ENCODE results near the gene QSOX2. TPM values are rescaled to one million over a fixed set of nuclear protein-coding genes. Genes with fewer than 3 reads are reported as not detected.

The QSOX2 gene
- total RNA-seq, 1 donor from 2014 or later, result 3.1 TPM

- no peak for DNase-seq (ENCODE audit: low spot score)
Measured at GRCh38 chr9:136192289-136193126, 53.1 kb downstream of the QSOX2 start.

- no peak for DNase-seq (ENCODE audit: low spot score)
Measured at GRCh38 chr9:136191960-136192286, 53.7 kb downstream of the QSOX2 start.

DNA sequence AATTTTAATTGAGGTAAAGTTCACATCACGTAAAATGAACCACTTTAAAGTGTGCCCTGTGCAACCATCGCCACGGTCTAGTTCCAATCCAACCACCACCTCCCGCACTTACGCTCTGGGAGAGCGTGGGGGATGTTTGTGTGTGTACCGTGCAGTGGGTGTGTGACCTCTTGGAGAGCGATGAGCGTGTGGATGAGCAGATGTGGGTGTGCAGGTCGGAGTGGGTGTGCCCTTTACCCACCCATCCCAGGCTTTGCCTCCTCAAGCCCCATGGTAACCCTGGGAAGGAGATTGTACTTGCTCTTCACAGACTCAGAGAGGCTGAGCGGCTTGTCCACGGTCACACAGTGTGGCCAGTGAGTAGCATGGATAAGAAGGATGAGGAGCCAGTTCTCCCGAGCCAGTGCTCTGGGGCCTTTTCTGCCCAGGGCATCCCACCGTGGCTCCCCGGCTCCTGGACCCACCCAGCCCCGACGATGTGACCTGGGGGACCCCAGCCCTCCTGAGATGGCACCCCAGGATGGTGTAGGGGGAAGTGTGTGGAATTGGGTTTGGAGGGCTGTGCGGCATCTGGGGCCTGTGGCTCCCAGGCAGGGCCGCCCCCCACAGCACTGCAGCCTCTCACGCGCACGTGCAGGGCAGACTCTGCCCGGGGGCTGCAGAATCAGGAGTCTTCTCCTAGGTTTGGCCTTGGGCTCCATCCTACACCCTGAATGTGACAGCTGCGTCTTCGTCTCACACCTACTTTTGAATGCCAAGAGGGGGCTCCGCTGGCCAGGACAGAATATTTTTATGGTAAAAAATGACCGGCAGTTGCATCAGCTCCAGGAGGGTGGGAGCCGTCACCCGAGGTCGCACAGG, 54.3 kb downstream of the QSOX2 start:
- DNase-seq (ENCODE audit: low spot score), result no peak

- DNase-seq (ENCODE audit: low spot score), result no peak
Measured at GRCh38 chr9:136190656-136191055, 55.0 kb downstream of the QSOX2 start.

GRCh38 chr9:136190237-136190601, 55.4 kb downstream of the QSOX2 start:
- no peak for DNase-seq (ENCODE audit: low spot score)

DNA sequence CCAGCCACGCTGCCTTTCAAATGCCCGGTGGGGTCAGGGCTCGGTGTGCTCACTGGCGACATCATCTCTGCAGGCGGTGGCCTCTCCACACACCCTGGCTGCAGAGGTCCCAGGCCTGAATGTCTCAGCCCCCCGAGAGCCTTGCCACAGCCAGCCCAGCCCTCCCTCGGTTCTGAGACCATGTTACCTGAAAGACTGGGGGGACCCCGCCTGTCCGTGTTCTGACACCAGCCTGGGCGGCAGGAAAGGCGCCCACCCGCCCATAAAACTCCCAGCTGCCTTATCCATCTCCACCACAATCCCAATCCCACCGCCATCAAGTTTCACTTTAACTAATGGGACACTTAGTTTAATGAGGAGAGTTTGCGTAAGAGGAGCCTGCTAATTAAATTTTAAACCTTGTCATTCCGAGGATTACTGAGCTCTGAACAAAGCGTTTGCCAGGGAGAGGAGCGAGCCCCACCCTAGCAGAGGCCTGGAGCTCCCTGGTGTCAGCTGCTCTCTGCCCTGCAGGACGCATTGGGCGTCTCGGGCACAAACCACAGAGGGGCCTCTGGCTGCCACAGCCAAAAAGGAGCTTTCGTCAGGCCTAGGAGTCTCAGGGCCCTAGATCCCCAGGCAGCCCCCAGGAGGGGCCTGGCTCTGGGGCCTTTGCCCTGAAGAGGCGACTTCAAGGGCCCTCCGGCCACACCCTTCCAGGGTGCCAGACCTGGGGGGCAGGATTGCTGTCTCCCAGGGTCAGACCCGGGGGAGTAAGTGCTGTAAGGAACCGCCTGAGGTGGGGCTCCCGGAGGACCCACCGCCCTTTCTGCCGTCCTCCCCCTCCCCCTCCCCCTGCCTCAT, 56.0 kb downstream of the QSOX2 start:
- DNase-seq (ENCODE audit: low spot score), result no peak

DNA sequence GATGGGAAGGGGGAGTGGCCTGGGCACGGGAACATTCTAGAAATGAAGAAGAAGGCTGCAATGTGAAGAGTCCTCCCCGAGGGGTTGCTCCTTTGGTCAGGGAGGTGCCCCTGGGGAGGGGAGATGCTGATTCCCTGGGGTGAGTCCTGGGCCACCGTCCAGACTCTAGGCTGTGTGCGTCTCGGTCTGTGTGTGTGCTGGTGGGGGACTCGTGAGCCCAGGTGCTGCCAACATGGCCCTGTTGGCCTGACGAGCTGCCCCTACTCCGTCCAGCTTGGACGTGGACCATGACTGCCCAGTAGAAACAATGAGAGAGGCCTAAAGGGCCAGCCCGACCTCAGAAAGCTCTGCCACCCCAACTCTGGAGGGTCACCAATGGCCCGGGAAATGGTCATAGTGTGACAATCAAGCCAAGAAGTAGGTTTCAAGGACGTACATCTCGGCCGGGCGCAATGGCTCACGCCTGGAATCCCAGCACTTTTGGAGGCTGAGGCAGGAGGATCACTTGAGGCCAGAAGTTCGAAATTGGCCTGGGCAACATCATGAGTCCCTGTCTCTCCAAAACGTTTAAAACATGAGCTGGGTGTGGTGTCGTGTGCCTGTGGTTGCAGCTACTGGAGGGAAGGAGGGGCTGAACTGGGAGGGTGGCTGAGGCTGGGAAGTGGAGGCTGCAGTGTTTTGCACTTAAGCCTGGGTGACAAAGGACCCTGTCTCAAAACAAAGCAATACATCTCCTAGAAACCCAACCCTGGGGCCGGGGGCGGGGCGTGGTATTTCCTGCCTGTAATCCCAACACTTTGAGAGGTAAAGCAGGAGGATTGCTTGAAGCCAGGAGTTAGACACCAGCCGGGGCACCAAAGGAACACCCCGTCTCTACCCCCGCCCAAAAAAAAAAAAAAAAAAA, 57.7 kb downstream of the QSOX2 start:
- DNase-seq (ENCODE audit: low spot score), result no peak

DNA sequence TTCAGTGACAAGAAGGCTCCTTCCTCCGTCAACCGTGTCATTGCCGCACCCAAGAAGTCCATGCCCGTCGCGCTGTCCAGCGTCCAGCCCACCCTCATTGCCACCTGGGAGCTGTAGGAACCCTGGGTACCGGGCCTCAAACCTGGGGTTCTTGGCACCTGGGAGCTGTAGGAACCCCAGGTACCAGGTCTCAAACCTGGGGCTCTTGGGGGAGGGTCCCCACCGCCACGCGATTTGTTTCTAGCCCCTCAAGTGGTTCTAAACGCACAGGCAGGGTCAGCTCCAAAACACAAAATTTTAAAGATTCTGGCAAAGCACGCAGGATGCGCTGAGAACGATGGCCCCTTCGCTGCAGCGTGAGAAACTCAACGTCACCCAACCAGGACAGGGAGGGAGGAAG, 58.4 kb downstream of the QSOX2 start:
- no peak for DNase-seq (ENCODE audit: low spot score)

DNA sequence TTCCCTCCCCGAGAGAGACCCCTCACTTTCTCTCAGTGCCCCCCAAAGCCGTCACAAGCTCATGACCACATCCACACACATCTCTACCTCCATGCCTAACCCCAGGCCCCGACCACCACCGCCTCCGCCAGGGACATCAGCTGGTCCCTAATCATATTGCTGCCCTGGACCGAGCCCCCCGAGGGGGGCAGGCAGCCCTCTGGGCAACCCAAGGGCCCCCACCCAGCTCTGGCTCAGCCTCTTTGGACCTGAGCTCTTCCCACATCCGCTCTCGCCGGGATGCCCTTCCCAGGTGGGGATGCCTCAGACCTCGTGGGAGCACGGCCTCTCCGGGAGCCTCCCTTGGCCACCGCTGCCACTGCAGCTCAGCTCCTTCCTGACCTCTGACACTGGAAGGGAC, 59.2 kb downstream of the QSOX2 start:
- no peak for DNase-seq (ENCODE audit: low spot score)

DNA sequence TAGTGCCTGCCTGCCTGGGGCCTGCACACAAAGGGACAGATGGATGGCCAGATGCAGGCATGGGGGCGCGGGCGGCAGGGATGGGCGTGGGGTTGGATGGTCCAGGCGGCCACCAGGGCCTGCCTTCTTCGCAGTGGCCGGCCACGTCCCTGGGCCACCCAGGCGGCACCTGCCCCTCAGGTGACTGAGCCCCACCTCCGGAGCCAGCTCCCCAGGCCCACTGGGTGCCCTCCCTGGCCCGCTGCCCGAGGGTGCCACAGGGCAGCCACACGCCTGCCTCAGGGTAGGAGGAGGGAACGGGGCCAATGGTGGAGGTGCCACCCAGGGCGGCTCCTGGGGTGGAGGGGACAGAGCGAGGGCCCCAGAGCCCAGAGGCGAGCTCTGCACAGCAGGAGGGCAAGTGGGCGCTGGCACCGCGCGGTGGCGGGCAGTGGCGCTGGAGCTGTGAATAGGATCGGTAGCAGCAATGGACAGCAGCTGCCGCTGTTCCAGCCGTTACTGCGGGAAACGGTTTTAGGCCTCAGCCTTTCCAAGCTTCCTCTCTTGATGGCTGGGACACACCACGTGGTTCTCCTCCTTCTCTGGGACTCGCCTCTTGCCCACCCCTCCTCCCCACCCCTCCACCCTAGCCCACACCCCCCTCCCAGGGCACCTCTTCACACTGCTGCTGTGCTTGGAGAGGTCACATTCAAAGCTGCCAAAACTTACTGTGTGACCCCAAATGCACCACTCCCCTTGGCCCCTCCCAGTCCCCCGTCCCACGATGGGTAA, 59.8 kb downstream of the QSOX2 start:
- DNase-seq (ENCODE audit: low spot score), result no peak

GRCh38 chr9:136185066-136185465, 60.5 kb downstream of the QSOX2 start:
- no peak for DNase-seq (ENCODE audit: low spot score)

DNA sequence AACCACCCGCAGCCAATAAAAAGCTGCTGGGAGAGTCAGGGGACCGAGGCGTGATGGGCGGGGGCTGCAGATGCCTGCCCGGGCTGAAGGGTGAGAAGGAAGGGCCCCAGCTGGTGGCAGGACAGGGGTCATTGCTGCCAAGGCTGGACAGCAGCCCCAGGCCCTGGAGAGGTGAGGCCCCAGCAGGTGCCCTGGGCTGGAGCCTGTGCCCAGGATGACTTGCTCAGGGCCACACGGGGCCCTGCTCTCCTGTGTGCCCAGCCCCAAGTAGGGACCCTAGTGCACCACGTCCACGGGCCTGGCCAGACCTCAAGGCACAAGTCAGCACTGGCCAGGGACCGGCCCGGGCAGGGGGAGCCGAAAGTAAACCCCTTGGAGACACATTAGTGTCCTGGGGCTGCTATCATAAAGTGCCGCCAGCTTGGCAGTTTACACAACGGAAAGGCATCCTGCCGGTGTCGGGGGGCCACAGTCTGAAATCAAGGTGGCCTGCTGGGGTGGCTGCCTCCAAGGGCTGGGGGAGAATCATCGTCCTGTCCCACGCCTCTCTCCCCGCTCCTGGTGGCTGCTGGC, 62.7 kb downstream of the QSOX2 start:
- no peak for DNase-seq (ENCODE audit: low spot score)

DNA sequence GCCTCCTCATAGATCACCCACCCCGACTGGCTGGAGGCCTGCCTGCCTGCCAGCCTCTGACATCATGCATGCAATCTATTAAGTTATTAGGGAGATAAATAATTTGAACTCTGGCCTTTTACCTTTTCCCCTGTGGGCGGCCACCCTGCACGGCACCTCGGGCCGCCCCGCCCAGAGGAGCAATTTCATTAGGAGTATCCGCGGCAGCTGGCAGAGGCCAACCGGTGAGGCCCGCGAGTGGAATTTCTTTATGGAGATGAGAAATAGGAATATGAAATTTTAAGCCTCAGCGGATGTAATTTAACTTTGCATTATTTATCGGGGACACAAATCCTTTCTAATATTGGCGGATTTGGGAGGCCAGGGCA, 63.2 kb downstream of the QSOX2 start:
- no peak for DNase-seq (ENCODE audit: low spot score)

- no peak for DNase-seq (ENCODE audit: low spot score)
Measured at GRCh38 chr9:136181784-136182419, 63.7 kb downstream of the QSOX2 start.

- no peak for DNase-seq (ENCODE audit: low spot score)
Measured at GRCh38 chr9:136180586-136180985, 65.0 kb downstream of the QSOX2 start.

GRCh38 chr9:136179761-136180160, 65.9 kb downstream of the QSOX2 start:
- DNase-seq (ENCODE audit: low spot score), result no peak

GRCh38 chr9:136179101-136179616, 66.5 kb downstream of the QSOX2 start:
- no peak for DNase-seq (ENCODE audit: low spot score)

DNA sequence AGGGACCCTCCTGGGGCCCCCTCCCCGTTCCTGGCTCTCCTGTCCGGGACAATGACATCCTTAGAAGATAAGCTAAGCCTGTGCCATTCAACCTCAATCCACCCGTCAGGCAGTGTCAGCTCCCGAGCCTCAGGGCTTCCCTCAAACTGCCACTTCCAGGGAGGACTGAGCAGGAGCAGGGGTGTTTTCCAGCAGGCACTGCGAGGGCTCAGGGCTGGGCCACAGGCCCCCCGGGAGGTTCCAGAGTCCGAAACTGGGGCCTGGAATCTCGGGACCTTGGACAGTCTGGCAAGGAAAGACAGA, 66.9 kb downstream of the QSOX2 start:
- DNase-seq (ENCODE audit: low spot score), result no peak

DNA sequence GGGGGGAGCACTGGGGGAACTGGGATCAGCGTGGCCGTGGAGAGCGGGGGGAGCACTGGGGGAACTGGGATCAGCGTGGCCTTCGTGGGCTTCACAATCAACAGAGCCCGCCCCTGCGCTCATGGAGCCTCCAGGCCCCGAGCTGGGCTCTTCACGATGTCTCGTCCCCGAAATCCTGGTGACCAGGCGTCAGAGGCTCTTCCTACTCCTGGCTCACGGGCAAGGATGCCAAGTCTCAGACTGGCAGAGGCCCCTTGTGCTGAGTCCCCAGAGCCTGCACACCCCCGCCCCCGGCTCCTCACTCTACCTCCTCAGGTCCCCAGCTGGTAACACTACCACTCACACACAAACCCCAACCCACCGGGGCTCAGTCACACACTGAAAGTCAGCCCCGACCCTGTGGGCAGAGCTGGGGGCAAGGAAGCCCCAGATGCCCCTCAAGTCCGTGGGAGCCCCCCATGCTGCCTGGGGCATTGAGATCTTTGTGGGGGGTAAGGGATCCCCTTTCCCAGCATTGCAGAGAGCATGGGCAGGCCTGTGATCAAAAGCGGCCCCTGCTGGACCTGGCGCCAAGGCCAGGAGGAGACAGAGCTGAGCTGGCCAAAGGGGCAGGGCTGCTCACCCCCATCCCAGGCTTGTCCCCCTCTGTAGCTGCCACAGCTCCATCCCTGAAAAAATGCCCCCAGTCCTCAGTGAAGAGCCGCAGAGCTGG, 67.4 kb downstream of the QSOX2 start:
- DNase-seq (ENCODE audit: low spot score), result no peak
